Measurements from ENCODE around the gene CCNK.

DNA sequence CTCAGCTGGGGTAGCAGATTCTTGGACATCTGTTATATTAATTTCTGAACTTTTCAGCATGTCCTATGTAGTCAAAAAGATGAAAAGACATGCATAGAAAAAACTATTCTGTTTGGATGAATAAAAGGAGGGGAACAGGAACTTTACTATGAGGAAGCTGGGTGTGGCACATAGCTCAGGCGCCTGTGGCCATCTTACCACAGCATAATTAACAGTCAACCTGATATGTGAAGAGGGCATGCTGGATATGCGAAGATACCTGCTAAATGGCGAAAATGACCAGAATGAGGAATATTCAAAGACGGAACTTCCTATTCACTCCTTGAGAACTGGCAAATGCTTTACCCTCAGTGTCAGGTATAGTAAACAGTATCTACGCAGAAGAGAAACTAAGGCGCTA lies 19.0 kb upstream of the CCNK start:
- TF ChIP-seq, protein P1, sequence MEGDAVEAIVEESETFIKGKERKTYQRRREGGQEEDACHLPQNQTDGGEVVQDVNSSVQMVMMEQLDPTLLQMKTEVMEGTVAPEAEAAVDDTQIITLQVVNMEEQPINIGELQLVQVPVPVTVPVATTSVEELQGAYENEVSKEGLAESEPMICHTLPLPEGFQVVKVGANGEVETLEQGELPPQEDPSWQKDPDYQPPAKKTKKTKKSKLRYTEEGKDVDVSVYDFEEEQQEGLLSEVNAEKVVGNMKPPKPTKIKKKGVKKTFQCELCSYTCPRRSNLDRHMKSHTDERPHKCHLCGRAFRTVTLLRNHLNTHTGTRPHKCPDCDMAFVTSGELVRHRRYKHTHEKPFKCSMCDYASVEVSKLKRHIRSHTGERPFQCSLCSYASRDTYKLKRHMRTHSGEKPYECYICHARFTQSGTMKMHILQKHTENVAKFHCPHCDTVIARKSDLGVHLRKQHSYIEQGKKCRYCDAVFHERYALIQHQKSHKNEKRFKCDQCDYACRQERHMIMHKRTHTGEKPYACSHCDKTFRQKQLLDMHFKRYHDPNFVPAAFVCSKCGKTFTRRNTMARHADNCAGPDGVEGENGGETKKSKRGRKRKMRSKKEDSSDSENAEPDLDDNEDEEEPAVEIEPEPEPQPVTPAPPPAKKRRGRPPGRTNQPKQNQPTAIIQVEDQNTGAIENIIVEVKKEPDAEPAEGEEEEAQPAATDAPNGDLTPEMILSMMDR (conservative IDR thresholded peaks at IDR 0.05) = no peak
- no peak for TF ChIP-seq ZFX (IDR thresholded peaks at IDR 0.05)

Measured in C4-2B (cell line).